SK-N-SH treated with all-trans-retinoic acid at 6 μM for 48 hours (cell line): Measurements from ENCODE around the gene STARD3.

Experiments
- ATAC-seq: fragments of 200-7000 bp; cut with Tn5 transposase; 3 replicates; pipeline ENCODE4 v1.9.1; 2020; ENCODE audit warnings: mild to moderate bottlenecking, moderate library complexity
- BACH2 ChIP-seq: fragments of 250-450 bp; sonication (Bioruptor Pico); IDR thresholded peaks from 2 replicates; pipeline ENCODE4 v1.9.0; 2021; ENCODE audit warnings: mild to moderate bottlenecking, borderline replicate concordance
- CSDC2 ChIP-seq: fragments of 250-450 bp; sonication (Bioruptor Pico); IDR thresholded peaks from 2 replicates; pipeline ENCODE4 v1.5.0; 2020; ENCODE audit warnings: mild to moderate bottlenecking, moderate library complexity
- ESRRG ChIP-seq: fragments of 250-450 bp; sonication (Bioruptor Pico); IDR thresholded peaks from 2 replicates; pipeline ENCODE4 v1.6.1; 2021; ENCODE audit warnings: mild to moderate bottlenecking
- GLIS3 ChIP-seq: fragments of 250-450 bp; sonication (Bioruptor Pico); IDR thresholded peaks from 2 replicates; pipeline ENCODE4 v1.5.0; 2020; ENCODE audit warnings: mild to moderate bottlenecking, moderate library complexity
- RARB ChIP-seq: fragments of 250-450 bp; sonication (Bioruptor Pico); IDR thresholded peaks from 2 replicates; pipeline ENCODE4 v1.8.0; 2021; ENCODE audit warnings: mild to moderate bottlenecking, moderate library complexity
- SNAI2 ChIP-seq: fragments of 250-450 bp; sonication (Bioruptor Pico); IDR thresholded peaks from 2 replicates; pipeline ENCODE4 v1.5.0; 2020; ENCODE audit warnings: mild to moderate bottlenecking, moderate library complexity
- TOX ChIP-seq: fragments of 250-450 bp; sonication (Bioruptor Pico); IDR thresholded peaks from 2 replicates; pipeline ENCODE4 v1.8.0; 2021; ENCODE audit warnings: mild to moderate bottlenecking, moderate library complexity, borderline replicate concordance
- ZFP3 ChIP-seq: fragments of 250-450 bp; sonication (Bioruptor Pico); IDR thresholded peaks from 2 replicates; pipeline ENCODE4 v1.5.0; 2020; ENCODE audit warnings: mild to moderate bottlenecking, moderate library complexity
- ZFP30 ChIP-seq: fragments of 450-650 bp; formaldehyde crosslinking; IDR thresholded peaks from 2 replicates; pipeline ENCODE4 v1.5.0; 2022; ENCODE audit warnings: mild to moderate bottlenecking, moderate library complexity
- ZNF565 ChIP-seq: fragments of 450-650 bp; formaldehyde crosslinking; conservative IDR thresholded peaks from 2 replicates; pipeline ENCODE4 v1.5.0; 2020; ENCODE audit warnings: low read depth, mild to moderate bottlenecking, moderate library complexity
- ZNF70 ChIP-seq: fragments of 450-650 bp; formaldehyde crosslinking; IDR thresholded peaks from 2 replicates; pipeline ENCODE4 v1.5.0; 2020; ENCODE audit warnings: mild to moderate bottlenecking, moderate library complexity
- ZNF8 ChIP-seq: fragments of 450-650 bp; formaldehyde crosslinking; IDR thresholded peaks from 2 replicates; pipeline ENCODE4 v1.5.0; 2020; ENCODE audit warnings: mild to moderate bottlenecking, moderate library complexity
- TF ChIP-seq, protein P1 (sequence below): fragments of 250-450 bp; sonication (Bioruptor Pico); IDR thresholded peaks from 2 replicates; pipeline ENCODE4 v1.8.0; 2021; ENCODE audit warnings: low read depth, mild to moderate bottlenecking, moderate library complexity, borderline replicate concordance
- TF ChIP-seq, protein P2 (sequence below): fragments of 250-450 bp; sonication (Bioruptor Pico); IDR thresholded peaks from 2 replicates; pipeline ENCODE4 v1.8.0; 2020; ENCODE audit warnings: mild to moderate bottlenecking, moderate library complexity, borderline replicate concordance
- TF ChIP-seq, protein P3 (sequence below): fragments of 250-450 bp; sonication (Bioruptor Pico); IDR thresholded peaks from 2 replicates; pipeline ENCODE4 v1.5.1; 2021; ENCODE audit warnings: mild to moderate bottlenecking, moderate library complexity

STARD3 gene

DNA sequence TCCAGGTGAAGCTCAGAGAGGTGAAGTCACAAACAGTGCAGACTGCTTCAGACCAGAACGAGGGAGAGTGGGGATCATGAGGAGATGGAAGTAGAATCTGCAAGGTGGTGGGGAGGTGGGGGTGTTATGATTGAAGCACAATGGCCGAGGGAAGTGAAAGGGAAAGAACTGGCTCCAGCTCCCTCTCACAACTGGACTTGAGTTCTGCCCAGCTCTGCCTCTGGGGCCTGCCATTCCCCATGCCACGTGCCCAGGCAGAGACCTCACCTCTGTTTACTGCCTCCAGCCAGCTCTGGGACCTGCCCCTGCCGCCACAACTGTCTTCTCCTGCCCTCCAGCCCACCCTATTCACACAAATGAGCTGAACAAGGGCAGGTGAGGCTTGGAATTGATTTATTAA lies 33.8 kb downstream of the STARD3 start (continued):
- no peak for TF ChIP-seq SNAI2 (CRISPR knock-in tag)
- TF ChIP-seq, protein P1, sequence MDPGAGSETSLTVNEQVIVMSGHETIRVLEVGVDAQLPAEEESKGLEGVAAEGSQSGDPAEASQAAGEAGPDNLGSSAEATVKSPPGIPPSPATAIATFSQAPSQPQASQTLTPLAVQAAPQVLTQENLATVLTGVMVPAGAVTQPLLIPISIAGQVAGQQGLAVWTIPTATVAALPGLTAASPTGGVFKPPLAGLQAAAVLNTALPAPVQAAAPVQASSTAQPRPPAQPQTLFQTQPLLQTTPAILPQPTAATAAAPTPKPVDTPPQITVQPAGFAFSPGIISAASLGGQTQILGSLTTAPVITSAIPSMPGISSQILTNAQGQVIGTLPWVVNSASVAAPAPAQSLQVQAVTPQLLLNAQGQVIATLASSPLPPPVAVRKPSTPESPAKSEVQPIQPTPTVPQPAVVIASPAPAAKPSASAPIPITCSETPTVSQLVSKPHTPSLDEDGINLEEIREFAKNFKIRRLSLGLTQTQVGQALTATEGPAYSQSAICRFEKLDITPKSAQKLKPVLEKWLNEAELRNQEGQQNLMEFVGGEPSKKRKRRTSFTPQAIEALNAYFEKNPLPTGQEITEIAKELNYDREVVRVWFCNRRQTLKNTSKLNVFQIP (CRISPR knock-in tag): no peak

DNA sequence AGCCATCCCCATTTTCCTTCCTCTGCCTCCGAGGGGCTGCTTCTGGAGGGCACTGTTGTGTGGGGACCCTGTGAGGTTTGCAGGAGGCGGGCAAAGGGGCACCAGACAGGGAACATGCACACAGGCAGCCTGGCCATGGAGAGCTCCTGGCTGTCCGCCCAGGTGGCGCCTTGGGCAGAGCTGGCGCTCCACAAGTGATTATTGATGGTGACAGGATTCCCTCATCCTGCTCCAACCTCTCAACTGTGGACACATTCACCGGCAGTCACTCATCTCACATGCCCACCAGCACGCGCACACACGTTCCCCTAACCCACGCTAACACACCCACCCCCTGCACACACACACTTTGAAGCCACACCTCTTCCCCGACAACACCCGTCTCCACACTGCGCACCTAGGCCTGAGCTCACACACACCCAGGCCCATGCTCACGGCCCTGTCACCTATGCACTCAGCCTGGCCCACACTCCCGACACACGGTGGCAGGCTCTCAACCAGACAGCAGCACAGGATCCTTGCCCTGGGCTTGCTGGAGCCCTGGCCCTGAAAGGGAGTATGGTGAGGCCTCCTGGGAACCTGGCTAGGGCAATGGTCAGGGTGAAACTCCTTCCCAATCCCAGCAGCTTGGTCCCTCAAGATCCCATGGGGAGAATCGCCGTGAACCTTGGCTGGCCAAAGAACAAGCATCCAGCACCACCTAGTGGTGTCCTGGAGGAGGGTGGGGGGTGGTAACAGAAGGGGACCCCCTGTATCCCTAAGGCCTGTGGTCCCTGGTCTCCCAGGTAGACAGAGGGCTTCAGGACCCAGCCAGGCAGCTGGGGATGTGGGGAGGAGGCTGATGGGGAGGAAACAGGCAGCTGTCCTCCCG lies 34.9 kb downstream of the STARD3 start:
- peak; percentile 48 for ATAC-seq
- no peak for TF ChIP-seq ZFP30 (CRISPR knock-in tag)

DNA sequence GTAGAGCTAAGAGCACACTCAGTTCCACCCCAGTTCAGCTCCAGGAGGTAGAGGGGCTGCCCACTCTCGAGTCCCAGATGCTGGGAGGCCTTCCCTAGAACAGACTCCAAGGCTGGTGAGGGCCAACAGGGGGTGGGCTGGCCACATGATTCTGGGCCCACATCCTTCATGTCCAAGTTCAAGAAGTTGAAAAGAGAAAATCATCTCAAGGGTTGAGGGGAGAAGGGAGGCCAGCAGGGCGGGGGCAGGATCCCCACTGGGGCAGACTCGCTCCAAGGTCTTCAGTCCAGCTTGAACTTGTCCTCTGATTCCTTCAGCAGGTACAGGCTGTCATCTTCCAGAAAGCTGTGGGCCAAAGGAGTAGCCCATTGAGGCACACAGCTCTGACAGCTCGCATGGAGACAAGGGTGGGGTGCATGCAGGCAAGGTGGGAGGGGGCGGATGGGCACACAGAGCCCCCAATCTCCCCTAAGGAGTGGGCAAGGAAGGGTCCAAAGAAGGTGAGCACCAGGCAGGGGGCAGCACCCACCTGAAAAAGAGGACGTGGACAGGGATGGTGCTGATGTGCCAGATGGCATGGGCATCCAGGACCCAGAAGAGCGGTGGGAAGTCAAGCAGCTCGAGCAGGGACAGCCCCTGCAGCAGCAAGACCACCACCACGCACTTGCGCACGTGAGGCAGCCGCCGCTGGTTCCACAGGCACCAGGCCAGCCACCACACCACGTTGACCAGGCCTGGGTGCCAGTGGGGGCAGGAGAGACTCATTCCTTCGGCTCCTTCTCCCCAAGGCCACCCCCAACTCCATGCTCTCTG lies 35.8 kb downstream of the STARD3 start:
- TF ChIP-seq, protein P2, sequence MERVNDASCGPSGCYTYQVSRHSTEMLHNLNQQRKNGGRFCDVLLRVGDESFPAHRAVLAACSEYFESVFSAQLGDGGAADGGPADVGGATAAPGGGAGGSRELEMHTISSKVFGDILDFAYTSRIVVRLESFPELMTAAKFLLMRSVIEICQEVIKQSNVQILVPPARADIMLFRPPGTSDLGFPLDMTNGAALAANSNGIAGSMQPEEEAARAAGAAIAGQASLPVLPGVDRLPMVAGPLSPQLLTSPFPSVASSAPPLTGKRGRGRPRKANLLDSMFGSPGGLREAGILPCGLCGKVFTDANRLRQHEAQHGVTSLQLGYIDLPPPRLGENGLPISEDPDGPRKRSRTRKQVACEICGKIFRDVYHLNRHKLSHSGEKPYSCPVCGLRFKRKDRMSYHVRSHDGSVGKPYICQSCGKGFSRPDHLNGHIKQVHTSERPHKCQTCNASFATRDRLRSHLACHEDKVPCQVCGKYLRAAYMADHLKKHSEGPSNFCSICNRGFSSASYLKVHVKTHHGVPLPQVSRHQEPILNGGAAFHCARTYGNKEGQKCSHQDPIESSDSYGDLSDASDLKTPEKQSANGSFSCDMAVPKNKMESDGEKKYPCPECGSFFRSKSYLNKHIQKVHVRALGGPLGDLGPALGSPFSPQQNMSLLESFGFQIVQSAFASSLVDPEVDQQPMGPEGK (CRISPR knock-in tag): no peak
- TF ChIP-seq, protein P3, sequence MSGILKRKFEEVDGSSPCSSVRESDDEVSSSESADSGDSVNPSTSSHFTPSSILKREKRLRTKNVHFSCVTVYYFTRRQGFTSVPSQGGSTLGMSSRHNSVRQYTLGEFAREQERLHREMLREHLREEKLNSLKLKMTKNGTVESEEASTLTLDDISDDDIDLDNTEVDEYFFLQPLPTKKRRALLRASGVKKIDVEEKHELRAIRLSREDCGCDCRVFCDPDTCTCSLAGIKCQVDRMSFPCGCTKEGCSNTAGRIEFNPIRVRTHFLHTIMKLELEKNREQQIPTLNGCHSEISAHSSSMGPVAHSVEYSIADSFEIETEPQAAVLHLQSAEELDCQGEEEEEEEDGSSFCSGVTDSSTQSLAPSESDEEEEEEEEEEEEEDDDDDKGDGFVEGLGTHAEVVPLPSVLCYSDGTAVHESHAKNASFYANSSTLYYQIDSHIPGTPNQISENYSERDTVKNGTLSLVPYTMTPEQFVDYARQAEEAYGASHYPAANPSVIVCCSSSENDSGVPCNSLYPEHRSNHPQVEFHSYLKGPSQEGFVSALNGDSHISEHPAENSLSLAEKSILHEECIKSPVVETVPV (CRISPR knock-in tag): no peak
- TF ChIP-seq TOX (CRISPR knock-in tag) (no peak), CSDC2 (no peak), ZNF565 (CRISPR knock-in tag) (no peak), ESRRG (CRISPR knock-in tag) (no peak), ZNF70 (CRISPR knock-in tag) (no peak)
- ATAC-seq: no peak

DNA sequence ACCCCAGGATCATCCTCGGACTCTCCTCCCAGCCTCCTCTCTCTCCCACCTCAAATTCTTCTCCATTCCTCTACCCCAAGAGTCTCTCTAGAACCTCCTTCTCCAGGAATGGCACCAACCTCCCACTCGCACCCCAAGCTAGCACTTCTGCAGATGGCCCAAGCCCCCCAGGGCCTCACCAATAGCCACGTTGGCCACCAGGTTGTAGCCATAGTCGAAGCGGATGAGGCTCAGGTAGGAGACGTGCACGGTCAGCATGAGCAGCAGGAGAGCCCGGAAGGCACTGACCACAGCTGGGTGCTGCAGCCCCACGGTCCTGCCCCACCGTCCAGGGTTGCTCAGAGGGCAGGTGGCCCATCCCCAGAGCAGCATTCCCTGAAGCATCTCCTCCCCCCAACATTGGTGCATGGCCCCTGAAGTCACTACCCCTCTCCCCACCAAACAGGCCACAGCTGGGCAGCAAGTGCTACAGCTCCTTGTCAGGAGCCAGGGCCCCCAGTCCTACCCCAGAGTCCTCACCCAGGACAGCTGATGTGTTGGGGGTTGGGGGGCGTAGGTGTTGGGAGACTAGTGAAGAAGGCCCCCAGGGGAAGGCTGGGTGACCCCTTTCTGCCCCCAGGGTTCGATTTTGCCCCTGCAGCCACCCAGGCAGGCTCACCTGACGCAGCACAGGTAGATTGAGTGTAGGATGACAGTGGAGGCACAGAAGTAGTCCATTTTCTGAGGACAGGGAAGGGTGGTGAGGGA lies 36.6 kb downstream of the STARD3 start:
- TF ChIP-seq ESRRG (CRISPR knock-in tag) (no peak), BACH2 (CRISPR knock-in tag) (no peak), ZFP3 (CRISPR knock-in tag) (no peak), SNAI2 (CRISPR knock-in tag) (no peak), RARB (CRISPR knock-in tag) (no peak)
- no peak for ATAC-seq

DNA sequence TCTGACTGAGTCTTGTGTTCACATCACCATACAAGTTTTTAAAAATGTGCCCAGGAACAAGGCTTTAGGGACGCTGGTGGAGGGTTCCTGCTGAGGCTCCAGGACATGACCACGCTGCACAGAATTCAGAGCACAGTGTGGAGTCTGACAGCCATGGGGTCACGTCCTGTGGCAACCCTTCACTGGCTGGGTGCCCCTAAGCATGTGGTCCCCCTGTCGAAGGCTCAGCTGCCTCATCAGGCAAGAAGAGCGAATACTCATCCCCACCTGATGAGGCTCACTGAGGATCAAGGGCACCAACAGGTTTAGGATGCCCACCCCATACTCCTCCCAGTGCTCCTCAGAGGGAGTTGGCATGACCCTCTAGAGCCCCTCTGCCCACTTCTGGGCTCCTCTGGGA lies 37.2 kb downstream of the STARD3 start:
- TF ChIP-seq SNAI2 (CRISPR knock-in tag): no peak
- no peak for ATAC-seq

DNA sequence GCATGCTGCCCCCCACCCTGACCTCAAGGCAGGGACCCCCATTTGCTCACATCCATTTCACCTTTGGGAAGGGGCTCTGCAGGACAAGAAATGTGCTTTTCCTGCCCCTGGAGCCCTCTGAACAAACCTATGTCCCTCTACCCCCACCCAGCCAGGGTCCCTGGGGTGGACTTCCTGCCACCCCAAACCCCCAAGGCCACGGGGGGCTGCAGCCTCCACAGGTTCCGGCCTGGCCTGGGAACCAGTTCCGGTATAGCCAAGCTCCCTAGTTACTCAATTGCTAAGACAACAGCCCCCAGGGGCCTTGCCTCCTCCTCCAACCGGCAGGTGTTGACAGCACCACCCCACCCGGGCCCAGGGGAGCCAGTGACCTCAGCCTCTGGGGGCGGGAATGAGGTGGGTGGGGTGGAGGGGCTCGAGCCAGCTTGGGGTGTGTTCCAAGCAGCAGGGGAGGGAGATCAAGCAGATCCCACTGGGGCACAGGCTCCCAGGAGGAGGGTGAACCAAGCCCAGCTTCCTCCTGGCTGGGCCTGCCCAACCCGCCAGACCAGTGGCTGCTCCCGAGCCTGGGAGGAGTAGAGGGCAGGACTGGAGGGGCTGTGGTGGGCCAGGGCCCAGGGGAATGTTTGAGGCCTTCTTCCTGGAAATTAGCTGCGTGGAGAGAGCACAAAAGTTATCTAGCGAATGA lies 37.9 kb downstream of the STARD3 start:
- no peak for ATAC-seq
- TF ChIP-seq ZFP30 (CRISPR knock-in tag): no peak
- no peak for TF ChIP-seq GLIS3
- TF ChIP-seq ZNF8 (CRISPR knock-in tag): no peak
- TF ChIP-seq, all 23 proteins: peak for 0
